ENCODE data around the gene PRPF39. TPM values are rescaled to one million over a fixed set of nuclear protein-coding genes. Genes with fewer than 3 reads are reported as not detected.

PRPF39 gene
- total and polyA plus RNA-seq, 2 donors from 2014 or later, result 15.4 to 35.6 TPM

DNA sequence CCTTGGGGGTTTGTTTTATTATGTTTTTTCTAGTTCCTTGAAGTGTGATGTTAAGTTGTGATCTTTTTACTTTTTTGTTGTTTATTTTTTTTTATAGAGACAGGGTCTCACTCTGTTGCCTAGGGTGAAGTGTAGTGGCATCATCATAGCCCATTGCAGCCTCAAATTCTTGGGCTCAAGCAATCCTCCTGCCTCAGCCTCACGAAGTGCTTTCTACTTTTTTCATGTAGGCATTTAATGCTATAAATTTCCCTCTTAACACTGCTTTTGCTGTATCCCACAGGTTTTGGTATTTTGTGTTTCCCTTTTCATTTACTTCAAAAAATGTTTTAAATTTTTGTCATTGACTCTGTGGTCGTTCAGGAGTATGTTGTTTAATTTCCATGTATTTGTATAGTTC is 26.6 kb upstream of the PRPF39 start:
- no peak overlapping the region for H3K4me3 ChIP-seq (ENCODE audit: low read length in 3 of 3)
- FAIRE-seq (no peak), DNase-seq (no peak)
- intact Hi-C loops (cut with DNase I), result no loop called here
- H3K4me1 ChIP-seq (ENCODE audit: control insufficient read depth in 2 of 3, insufficient read depth in 2 of 3, low read depth in 1 of 3, low read length in 3 of 3), result no peaks in the 10 kb centered on the region
- no peaks in the 10 kb centered on the region for H3K27me3 ChIP-seq (ENCODE audit: control insufficient read depth, insufficient read depth, low read length)
- H3K27ac ChIP-seq (ENCODE audit: low read depth in 2 of 2, low read length in 2 of 2), result no peak overlapping the region
- H3K9ac ChIP-seq (ENCODE audit: low read length in 3 of 3), result no peak overlapping the region
- TF ChIP-seq, protein P1, sequence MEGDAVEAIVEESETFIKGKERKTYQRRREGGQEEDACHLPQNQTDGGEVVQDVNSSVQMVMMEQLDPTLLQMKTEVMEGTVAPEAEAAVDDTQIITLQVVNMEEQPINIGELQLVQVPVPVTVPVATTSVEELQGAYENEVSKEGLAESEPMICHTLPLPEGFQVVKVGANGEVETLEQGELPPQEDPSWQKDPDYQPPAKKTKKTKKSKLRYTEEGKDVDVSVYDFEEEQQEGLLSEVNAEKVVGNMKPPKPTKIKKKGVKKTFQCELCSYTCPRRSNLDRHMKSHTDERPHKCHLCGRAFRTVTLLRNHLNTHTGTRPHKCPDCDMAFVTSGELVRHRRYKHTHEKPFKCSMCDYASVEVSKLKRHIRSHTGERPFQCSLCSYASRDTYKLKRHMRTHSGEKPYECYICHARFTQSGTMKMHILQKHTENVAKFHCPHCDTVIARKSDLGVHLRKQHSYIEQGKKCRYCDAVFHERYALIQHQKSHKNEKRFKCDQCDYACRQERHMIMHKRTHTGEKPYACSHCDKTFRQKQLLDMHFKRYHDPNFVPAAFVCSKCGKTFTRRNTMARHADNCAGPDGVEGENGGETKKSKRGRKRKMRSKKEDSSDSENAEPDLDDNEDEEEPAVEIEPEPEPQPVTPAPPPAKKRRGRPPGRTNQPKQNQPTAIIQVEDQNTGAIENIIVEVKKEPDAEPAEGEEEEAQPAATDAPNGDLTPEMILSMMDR (IDR thresholded peaks at IDR 0.05; ENCODE audit: borderline replicate concordance, extremely low read depth, insufficient read depth), result no peak
- no peaks in the 10 kb centered on the region for H3K36me3 ChIP-seq (ENCODE audit: control insufficient read depth in 2 of 3, insufficient read depth in 3 of 3, low read length in 3 of 3)
- H3K9me3 ChIP-seq (ENCODE audit: control insufficient read depth in 2 of 3, insufficient read depth in 1 of 3, low read length in 3 of 3), result peaks cover 0 to 4% (median 4%) of the 10 kb centered on the region in 3 donors

DNA sequence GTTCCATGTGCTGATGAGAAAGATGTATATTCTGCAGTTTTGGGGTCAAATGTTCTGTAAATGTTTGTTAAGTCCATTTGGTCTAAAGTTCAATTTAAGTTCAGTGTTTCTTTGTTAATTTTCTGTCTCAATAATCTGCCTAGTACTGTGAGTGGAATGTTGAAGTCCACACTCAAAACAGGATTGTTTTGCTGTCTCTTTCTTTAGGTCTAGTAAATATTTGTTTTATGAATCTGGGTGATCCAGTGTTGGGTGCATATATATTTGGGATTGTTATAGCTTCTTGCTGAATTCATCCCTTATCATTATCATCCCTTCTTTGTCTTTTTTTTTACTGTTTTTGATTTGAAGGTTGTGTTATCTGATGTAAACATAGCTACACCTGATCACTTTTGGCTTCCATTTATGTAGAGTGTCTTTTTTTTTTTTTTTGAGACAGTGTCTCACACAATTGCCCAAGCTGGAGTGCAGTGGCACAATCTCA is 26.0 kb upstream of the PRPF39 start:
- H3K4me3 ChIP-seq (ENCODE audit: low read length in 3 of 3), result no peak overlapping the region
- no peaks in the 10 kb centered on the region for H3K4me1 ChIP-seq (ENCODE audit: control insufficient read depth in 2 of 3, insufficient read depth in 2 of 3, low read depth in 1 of 3, low read length in 3 of 3)
- H3K9ac ChIP-seq (ENCODE audit: low read length in 3 of 3), result no peak overlapping the region
- intact Hi-C loops (cut with DNase I), result no loop called here
- no peaks in the 10 kb centered on the region for H3K27me3 ChIP-seq (ENCODE audit: control insufficient read depth, insufficient read depth, low read length)
- peaks cover 0 to 4% (median 4%) of the 10 kb centered on the region in 3 donors for H3K9me3 ChIP-seq (ENCODE audit: control insufficient read depth in 2 of 3, insufficient read depth in 1 of 3, low read length in 3 of 3)
- no peaks in the 10 kb centered on the region for H3K36me3 ChIP-seq (ENCODE audit: control insufficient read depth in 2 of 3, insufficient read depth in 3 of 3, low read length in 3 of 3)
- DNase-seq (no peak), FAIRE-seq (no peak)
- H3K27ac ChIP-seq (ENCODE audit: low read depth in 2 of 2, low read length in 2 of 2), result no peak overlapping the region
- TF ChIP-seq, protein P1 (IDR thresholded peaks at IDR 0.05; ENCODE audit: borderline replicate concordance, extremely low read depth, insufficient read depth), result no peak

DNA sequence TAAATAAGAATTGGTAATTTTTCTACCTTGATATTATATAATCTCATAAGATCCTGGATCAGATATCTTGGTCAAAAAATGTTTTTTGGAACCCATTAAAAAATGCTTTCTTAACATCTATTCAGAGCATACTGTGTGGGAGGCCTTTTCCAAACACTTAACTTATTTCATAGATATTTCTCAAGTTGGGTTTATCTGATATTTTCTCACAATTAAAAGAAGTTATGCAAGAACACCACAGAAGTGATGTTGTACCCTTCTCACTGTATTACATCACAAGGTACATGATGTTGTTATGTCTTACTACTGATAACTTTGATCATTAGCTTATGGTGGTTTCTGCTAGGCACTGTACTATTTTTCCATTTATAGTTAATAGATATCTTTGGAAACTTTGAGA is 23.4 kb upstream of the PRPF39 start:
- no peak for DNase-seq
- H3K36me3 ChIP-seq (ENCODE audit: control insufficient read depth in 2 of 3, insufficient read depth in 3 of 3, low read length in 3 of 3), result no peaks in the 10 kb centered on the region
- H3K4me3 ChIP-seq (ENCODE audit: low read length in 3 of 3), result no peak overlapping the region
- H3K27ac ChIP-seq (ENCODE audit: low read depth in 2 of 2, low read length in 2 of 2), result no peak overlapping the region
- TF ChIP-seq, protein P1 (IDR thresholded peaks at IDR 0.05; ENCODE audit: borderline replicate concordance, extremely low read depth, insufficient read depth), result no peak
- intact Hi-C loops (cut with DNase I), result no loop called here
- H3K27me3 ChIP-seq (ENCODE audit: control insufficient read depth, insufficient read depth, low read length), result no peaks in the 10 kb centered on the region
- no peaks in the 10 kb centered on the region for H3K4me1 ChIP-seq (ENCODE audit: control insufficient read depth in 2 of 3, insufficient read depth in 2 of 3, low read depth in 1 of 3, low read length in 3 of 3)
- H3K9me3 ChIP-seq (ENCODE audit: control insufficient read depth in 2 of 3, insufficient read depth in 1 of 3, low read length in 3 of 3), result peaks cover 0 to 4% (median 4%) of the 10 kb centered on the region in 3 donors
- no peak overlapping the region for H3K9ac ChIP-seq (ENCODE audit: low read length in 3 of 3)
- FAIRE-seq, result no peak

DNA sequence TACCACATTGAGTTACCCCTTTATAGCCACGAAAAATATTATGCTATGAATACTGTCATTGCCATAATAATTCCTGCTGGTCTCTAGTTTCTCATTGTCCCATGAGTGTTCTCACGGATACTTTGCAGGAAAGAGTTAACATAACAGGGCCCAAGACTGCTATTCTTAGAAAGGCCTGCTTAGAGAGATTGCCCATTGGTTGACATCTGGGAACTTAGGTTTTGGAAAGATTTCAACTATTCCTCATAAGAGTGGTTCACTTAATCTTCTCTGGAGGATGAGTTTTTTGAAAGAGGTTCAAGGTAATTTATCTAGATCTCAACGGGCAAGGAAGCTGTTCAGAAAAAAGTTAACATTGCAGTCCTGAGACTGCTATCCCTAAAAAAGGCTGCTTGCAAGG is 18.4 kb upstream of the PRPF39 start:
- Histone ChIP-seq H3K27ac (ENCODE audit: low read depth in 2 of 2, low read length in 2 of 2) (no peak overlapping the region), H3K9me3 (ENCODE audit: control insufficient read depth in 2 of 3, insufficient read depth in 1 of 3, low read length in 3 of 3) (no peaks in the 10 kb centered on the region), H3K4me3 (ENCODE audit: low read length in 3 of 3) (no peak overlapping the region), H3K9ac (ENCODE audit: low read length in 3 of 3) (no peak overlapping the region), H3K36me3 (ENCODE audit: control insufficient read depth in 2 of 3, insufficient read depth in 3 of 3, low read length in 3 of 3) (peaks cover 0 to 2% (median 0%) of the 10 kb centered on the region in 3 donors), H3K27me3 (ENCODE audit: control insufficient read depth, insufficient read depth, low read length) (no peaks in the 10 kb centered on the region), H3K4me1 (ENCODE audit: control insufficient read depth in 2 of 3, insufficient read depth in 2 of 3, low read depth in 1 of 3, low read length in 3 of 3) (no peaks in the 10 kb centered on the region)
- FAIRE-seq (no peak), DNase-seq (no peak)
- intact Hi-C loops (cut with DNase I), result no loop called here
- TF ChIP-seq, protein P1 (IDR thresholded peaks at IDR 0.05; ENCODE audit: borderline replicate concordance, extremely low read depth, insufficient read depth), result no peak
